Breast epithelium (tissue), 4 donors: ENCODE results near the gene NME4. TPM values are rescaled to one million over a fixed set of nuclear protein-coding genes. Genes with fewer than 3 reads are reported as not detected.

Experiments
- DNase-seq, 2 donors: peaks; one replicate each; pipeline ENCODE4 v3.0.0-alpha.2; 2019; ENCODE audit warnings: low spot score in 2 of 2
- H3K27ac ChIP-seq, 2 donors: fragments of 200-600 bp; sonication (generic) in 1 of 2; one replicate each; pipeline ENCODE4 v1.5.1; 2016 to 2019; ENCODE audit warnings: mild to moderate bottlenecking in 1 of 2
- H3K27me3 ChIP-seq, 2 donors: fragments of 200-600 bp; sonication (generic) in 1 of 2; one replicate each; pipeline versions ENCODE4 v1.5.1 to v1.6.0; 2017 to 2019; ENCODE audit warnings: control low read depth in 1 of 2, mild to moderate bottlenecking in 1 of 2
- H3K36me3 ChIP-seq: fragments of 200-600 bp; one replicate; pipeline ENCODE4 v1.5.1; 2019
- H3K4me1 ChIP-seq, 2 donors: fragments of 200-600 bp; sonication (generic); one replicate each; pipeline ENCODE4 v1.5.1; 2016 to 2019; ENCODE audit warnings: control low read depth in 1 of 2
- H3K4me3 ChIP-seq, 3 donors: fragments of 200-600 bp; sonication (generic); 1 replicate in 2 of 3; 2 replicates in 1 of 3; pipeline ENCODE4 v1.5.1; 2016 to 2019; ENCODE audit warnings: mild to moderate bottlenecking in 3 of 3, moderate library complexity in 2 of 3
- H3K9me3 ChIP-seq, 2 donors: fragments of 200-600 bp; sonication (generic) in 1 of 2; one replicate each; pipeline ENCODE4 v1.5.1; 2016 to 2019; ENCODE audit warnings: control low read depth in 1 of 2
- CTCF ChIP-seq, 3 donors: fragments of 450-650 bp; IDR thresholded peaks; one replicate each; pipeline ENCODE4 v1.5.1; 2016 to 2017; ENCODE audit warnings: antibody characterized with exemption in 3 of 3, mild to moderate bottlenecking in 3 of 3, moderate library complexity in 3 of 3
- POLR2A ChIP-seq: fragments of 450-650 bp; IDR thresholded peaks from one replicate; pipeline ENCODE4 v1.6.1; 2016; ENCODE audit warnings: antibody characterized with exemption, mild to moderate bottlenecking, moderate library complexity
- POLR2AphosphoS5 ChIP-seq, 3 donors: sonication (generic); formaldehyde crosslinking; IDR thresholded peaks; one replicate each; pipeline ENCODE4 v1.6.1; 2017; ENCODE audit warnings: antibody characterized with exemption in 3 of 3
- intact Hi-C: fragments of 100-400 bp; cut with DNase I; formaldehyde crosslinking; loops from one replicate; pipeline ENCODE4 v1.15.1; 2023; ENCODE audit warnings: low total_unique reads
- total RNA-seq, 3 donors: library from RNA; depleted of rRNA; stranded (reverse); fragments of >200 nt; gene quantifications; one replicate each; pipeline ENCODE4 v1.1.0, GENCODE V29; 2016

NME4 gene
- total RNA-seq, 3 donors from 2014 or later = 46.5 to 118 (median 78.0) TPM

GRCh38 chr16:425740-426114 is 28.7 kb downstream of the NME4 start:
- intact Hi-C loops = loop anchor here (2.0 kb wide), 1 partner anchor 73 kb away; the partner anchor contains the start of gene AXIN1
- Histone ChIP-seq H3K27ac (peak overlapping the region; percentile 96 to 97), H3K27me3 (no peaks in the 10 kb centered on the region), H3K9me3 (no peaks in the 10 kb centered on the region), H3K4me3 (peak overlapping the region; percentile 64 to 87 (median 71)), H3K36me3 (no peaks in the 10 kb centered on the region), H3K4me1 (peaks cover 0 to 8% of the 10 kb centered on the region in 2 donors)
- no peak for DNase-seq
- no peak for TF ChIP-seq CTCF (IDR thresholded peaks at IDR 0.05)
- no peak for TF ChIP-seq POLR2A
- TF ChIP-seq POLR2AphosphoS5 (IDR thresholded peaks at IDR 0.05) = no peak

GRCh38 chr16:426115-426905 is 29.3 kb downstream of the NME4 start:
- intact Hi-C loops = no loop called here
- no peaks in the 10 kb centered on the region for H3K27me3 ChIP-seq
- TF ChIP-seq CTCF (IDR thresholded peaks at IDR 0.05) (no peak), POLR2A (no peak), POLR2AphosphoS5 (IDR thresholded peaks at IDR 0.05) (no peak)
- no peaks in the 10 kb centered on the region for H3K36me3 ChIP-seq
- H3K4me3 ChIP-seq = peak overlapping the region; percentile 64 to 87 (median 71)
- no peak for DNase-seq
- H3K4me1 ChIP-seq = peaks cover 0 to 8% of the 10 kb centered on the region in 2 donors
- H3K9me3 ChIP-seq = no peaks in the 10 kb centered on the region
- peak overlapping the region in 1 of 2 donors; percentile 97 for H3K27ac ChIP-seq

- intact Hi-C loops = no loop called here
- Histone ChIP-seq H3K36me3 (no peaks in the 10 kb centered on the region), H3K4me1 (peaks cover 0 to 8% of the 10 kb centered on the region in 2 donors), H3K9me3 (no peaks in the 10 kb centered on the region), H3K27ac (no peak overlapping the region), H3K27me3 (no peaks in the 10 kb centered on the region), H3K4me3 (peak overlapping the region; percentile 64 to 87 (median 71))
- no peak for DNase-seq
- no peak for TF ChIP-seq CTCF (IDR thresholded peaks at IDR 0.05)
- no peak for TF ChIP-seq POLR2A
- TF ChIP-seq POLR2AphosphoS5 (IDR thresholded peaks at IDR 0.05) = no peak
These were observed 29.9 kb downstream of the NME4 start for GRCh38 chr16:426906-427249.

- H3K27me3 ChIP-seq = no peaks in the 10 kb centered on the region
- H3K9me3 ChIP-seq = no peaks in the 10 kb centered on the region
- TF ChIP-seq POLR2A (no peak), POLR2AphosphoS5 (IDR thresholded peaks at IDR 0.05) (no peak), CTCF (IDR thresholded peaks at IDR 0.05) (no peak)
- H3K36me3 ChIP-seq = no peaks in the 10 kb centered on the region
- intact Hi-C loops = no loop called here
- peak overlapping the region; percentile 64 to 87 (median 71) for H3K4me3 ChIP-seq
- H3K27ac ChIP-seq = no peak overlapping the region
- peaks cover 0 to 8% of the 10 kb centered on the region in 2 donors for H3K4me1 ChIP-seq
- no peak for DNase-seq
These were observed 30.3 kb downstream of the NME4 start for GRCh38 chr16:427250-427649.

- no peak for DNase-seq
- TF ChIP-seq POLR2AphosphoS5 (IDR thresholded peaks at IDR 0.05) (no peak), POLR2A (no peak), CTCF (IDR thresholded peaks at IDR 0.05) (no peak)
- no peak overlapping the region for H3K27ac ChIP-seq
- H3K4me1 ChIP-seq = no peaks in the 10 kb centered on the region
- no peaks in the 10 kb centered on the region for H3K9me3 ChIP-seq
- intact Hi-C loops = no loop called here
- no peaks in the 10 kb centered on the region for H3K27me3 ChIP-seq
- no peak overlapping the region for H3K4me3 ChIP-seq
- no peaks in the 10 kb centered on the region for H3K36me3 ChIP-seq
These were observed 33.9 kb downstream of the NME4 start for GRCh38 chr16:430904-431303.
